ENCODE measurements around the gene ATRIP.
"Not testable (repeated sequence)": the region's sequence is repeated elsewhere in the genome, so short reads cannot be mapped to it uniquely, and the experiment has no call there.

DNA sequence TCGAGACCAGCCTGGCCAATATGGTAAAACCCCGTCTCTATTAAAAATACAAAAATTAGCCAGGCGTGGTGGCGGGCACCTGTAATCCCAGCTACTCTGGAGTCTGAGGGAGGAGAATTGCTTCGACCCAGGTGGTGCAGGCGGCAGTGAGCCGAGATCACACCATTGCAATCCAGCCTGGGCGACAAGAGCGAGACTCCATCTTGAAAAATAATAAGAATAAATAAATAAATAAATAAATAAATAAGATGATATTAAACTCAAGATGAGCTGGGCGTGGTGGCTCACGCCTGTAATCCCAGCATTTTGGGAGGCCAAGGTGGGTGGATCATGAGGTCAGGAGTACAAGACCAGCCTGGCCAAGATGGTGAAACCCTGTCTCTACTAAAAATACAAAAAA lies 34.4 kb downstream of the ATRIP start:
- not testable (repeated sequence) for TF ChIP-seq ZSCAN20 (CRISPR knock-in tag; IDR thresholded peaks at IDR 0.05); JUN (IDR thresholded peaks at IDR 0.05); RCOR1 (IDR thresholded peaks at IDR 0.05; ENCODE audit: low read depth, low read length); HOXB13 (CRISPR knock-in tag; IDR thresholded peaks at IDR 0.05; ENCODE audit: low read depth)
- TF ChIP-seq, protein P1, sequence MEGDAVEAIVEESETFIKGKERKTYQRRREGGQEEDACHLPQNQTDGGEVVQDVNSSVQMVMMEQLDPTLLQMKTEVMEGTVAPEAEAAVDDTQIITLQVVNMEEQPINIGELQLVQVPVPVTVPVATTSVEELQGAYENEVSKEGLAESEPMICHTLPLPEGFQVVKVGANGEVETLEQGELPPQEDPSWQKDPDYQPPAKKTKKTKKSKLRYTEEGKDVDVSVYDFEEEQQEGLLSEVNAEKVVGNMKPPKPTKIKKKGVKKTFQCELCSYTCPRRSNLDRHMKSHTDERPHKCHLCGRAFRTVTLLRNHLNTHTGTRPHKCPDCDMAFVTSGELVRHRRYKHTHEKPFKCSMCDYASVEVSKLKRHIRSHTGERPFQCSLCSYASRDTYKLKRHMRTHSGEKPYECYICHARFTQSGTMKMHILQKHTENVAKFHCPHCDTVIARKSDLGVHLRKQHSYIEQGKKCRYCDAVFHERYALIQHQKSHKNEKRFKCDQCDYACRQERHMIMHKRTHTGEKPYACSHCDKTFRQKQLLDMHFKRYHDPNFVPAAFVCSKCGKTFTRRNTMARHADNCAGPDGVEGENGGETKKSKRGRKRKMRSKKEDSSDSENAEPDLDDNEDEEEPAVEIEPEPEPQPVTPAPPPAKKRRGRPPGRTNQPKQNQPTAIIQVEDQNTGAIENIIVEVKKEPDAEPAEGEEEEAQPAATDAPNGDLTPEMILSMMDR (IDR thresholded peaks at IDR 0.05), result not testable (repeated sequence)

All from A549 (cell line).